Tibial nerve (tissue), 4 donors: ENCODE measurements around the gene TMEM131L. TPM values are rescaled to one million over a fixed set of nuclear protein-coding genes. Genes with fewer than 3 reads are reported as not detected.

Source experiments
- DNase-seq, 2 donors: peaks; one replicate each; pipeline ENCODE4 v3.0.0-alpha.2; 2019; ENCODE audit warnings: low spot score in 2 of 2
- H3K27ac ChIP-seq, 4 donors: fragments of 200-600 bp; sonication (generic) in 3 of 4; one replicate each; pipeline ENCODE4 v1.5.1; 2017 to 2019; ENCODE audit warnings: mild to moderate bottlenecking in 1 of 4
- H3K27me3 ChIP-seq, 2 donors: fragments of 200-600 bp; sonication (generic) in 1 of 2; one replicate each; pipeline versions ENCODE4 v1.5.1 to v1.6.0; 2017 to 2019
- H3K36me3 ChIP-seq, 3 donors: fragments of 200-600 bp; sonication (generic); one replicate each; pipeline ENCODE4 v1.5.1; 2018 to 2019
- H3K4me1 ChIP-seq, 4 donors: fragments of 200-600 bp; sonication (generic) in 3 of 4; one replicate each; pipeline ENCODE4 v1.5.1; 2017 to 2019
- H3K4me3 ChIP-seq, 4 donors: fragments of 200-600 bp; sonication (generic) in 3 of 4; one replicate each; pipeline ENCODE4 v1.5.1; 2017 to 2019; ENCODE audit warnings: mild to moderate bottlenecking in 1 of 4, moderate library complexity in 1 of 4
- H3K9me3 ChIP-seq, 4 donors: fragments of 200-600 bp; sonication (generic) in 3 of 4; one replicate each; pipeline ENCODE4 v1.5.1; 2017 to 2019
- EP300 ChIP-seq, 2 donors: sonication (generic); formaldehyde crosslinking; IDR thresholded peaks; one replicate each; pipeline ENCODE4 v1.6.1; 2017; ENCODE audit warnings: antibody characterized with exemption in 2 of 2, mild to moderate bottlenecking in 1 of 2
- POLR2A ChIP-seq, 2 donors: fragments of 450-650 bp; IDR thresholded peaks; one replicate each; pipeline ENCODE4 v1.6.1; 2017; ENCODE audit warnings: antibody characterized with exemption in 2 of 2, mild to moderate bottlenecking in 2 of 2, moderate library complexity in 2 of 2
- WGBS, 2 donors: methylation state at CpG; one replicate each; pipeline ENCODE4 v1.1.5; 2018; 5-methylcytosine and 5-hydroxymethylcytosine counted together
- total RNA-seq, 4 donors: library from RNA; depleted of rRNA; stranded (reverse); fragments of >200 nt; gene quantifications; one replicate each; pipeline ENCODE4 v1.1.0, GENCODE V29; 2016
- TF ChIP-seq, protein P1 (sequence below), 5 experiments: fragments of 200-600 bp in 3 of 5; fragments of 450-650 bp in 2 of 5; sonication (generic) in 3 of 5; IDR thresholded peaks; one replicate each; pipeline ENCODE4 v1.5.1; 2016 to 2019; ENCODE audit warnings: antibody characterized with exemption in 5 of 5, mild to moderate bottlenecking in 3 of 5, moderate library complexity in 2 of 5

TMEM131L gene
- total RNA-seq, 4 donors from 2014 or later = 8.7 to 19.9 (median 12.1) TPM

DNA sequence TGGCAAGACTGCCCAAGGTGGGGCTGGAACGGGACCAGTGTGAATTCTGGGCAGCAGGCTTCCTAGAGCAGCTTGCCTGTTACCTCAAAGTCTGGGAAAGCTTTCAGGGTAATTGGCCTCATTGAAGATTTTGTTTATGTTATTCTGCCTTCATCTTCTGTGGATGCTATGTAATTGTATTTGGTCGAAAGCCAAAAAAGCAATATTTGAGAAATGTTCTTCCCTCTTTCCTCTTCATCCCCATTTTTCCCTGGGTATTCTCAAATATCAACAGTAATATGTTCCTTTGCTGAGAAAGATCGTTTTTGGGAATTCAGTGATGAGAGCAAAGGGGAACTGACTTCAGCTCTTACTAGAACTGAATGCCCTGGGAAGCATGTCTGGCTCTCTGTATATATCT is 12.9 kb downstream of the TMEM131L start:
- WGBS, 2 donors = 56 to 59% methylated on average over 3 of the region's 3 CpGs

DNA sequence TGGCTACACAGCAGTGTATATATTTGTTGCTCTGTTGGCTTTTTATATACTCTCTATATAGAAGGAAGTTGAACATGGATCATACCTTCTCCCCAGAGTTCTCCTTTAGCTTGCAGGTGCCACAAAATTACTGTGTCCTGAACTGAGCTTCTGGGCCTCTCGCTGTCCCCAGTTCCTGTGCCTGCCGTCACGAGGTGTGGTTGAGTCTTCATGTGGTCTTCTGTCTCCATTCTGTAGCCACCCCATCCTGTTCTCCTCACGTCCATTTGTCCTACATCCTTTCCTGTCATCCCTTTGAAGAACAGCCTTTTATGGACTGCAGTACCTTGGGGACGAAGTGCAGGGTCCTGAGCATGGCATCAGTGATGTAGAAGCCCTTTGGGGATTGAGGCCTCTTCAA is 14.5 kb downstream of the TMEM131L start:
- TF ChIP-seq POLR2A (IDR thresholded peaks at IDR 0.05) = no peak
- 92% methylated on average over 5 of the region's 5 CpGs for WGBS, 2 donors
- DNase-seq = no peak
- no peaks in the 10 kb centered on the region for H3K27me3 ChIP-seq
- H3K9me3 ChIP-seq = no peaks in the 10 kb centered on the region
- no peak overlapping the region for H3K27ac ChIP-seq
- peaks cover 0 to 5% (median 0%) of the 10 kb centered on the region in 3 donors for H3K36me3 ChIP-seq
- H3K4me3 ChIP-seq = no peak overlapping the region
- H3K4me1 ChIP-seq = peaks cover 0 to 24% (median 0%) of the 10 kb centered on the region in 4 donors

More for the DNA sequence above, 12.9 kb downstream of the TMEM131L start:
- no peak overlapping the region for H3K27ac ChIP-seq
- no peak for DNase-seq
- H3K9me3 ChIP-seq = no peaks in the 10 kb centered on the region
- H3K4me1 ChIP-seq = peaks cover 0 to 21% (median 0%) of the 10 kb centered on the region in 4 donors
- TF ChIP-seq POLR2A (IDR thresholded peaks at IDR 0.05) = no peak
- no peak for TF ChIP-seq EP300 (IDR thresholded peaks at IDR 0.05)
- TF ChIP-seq, protein P1, sequence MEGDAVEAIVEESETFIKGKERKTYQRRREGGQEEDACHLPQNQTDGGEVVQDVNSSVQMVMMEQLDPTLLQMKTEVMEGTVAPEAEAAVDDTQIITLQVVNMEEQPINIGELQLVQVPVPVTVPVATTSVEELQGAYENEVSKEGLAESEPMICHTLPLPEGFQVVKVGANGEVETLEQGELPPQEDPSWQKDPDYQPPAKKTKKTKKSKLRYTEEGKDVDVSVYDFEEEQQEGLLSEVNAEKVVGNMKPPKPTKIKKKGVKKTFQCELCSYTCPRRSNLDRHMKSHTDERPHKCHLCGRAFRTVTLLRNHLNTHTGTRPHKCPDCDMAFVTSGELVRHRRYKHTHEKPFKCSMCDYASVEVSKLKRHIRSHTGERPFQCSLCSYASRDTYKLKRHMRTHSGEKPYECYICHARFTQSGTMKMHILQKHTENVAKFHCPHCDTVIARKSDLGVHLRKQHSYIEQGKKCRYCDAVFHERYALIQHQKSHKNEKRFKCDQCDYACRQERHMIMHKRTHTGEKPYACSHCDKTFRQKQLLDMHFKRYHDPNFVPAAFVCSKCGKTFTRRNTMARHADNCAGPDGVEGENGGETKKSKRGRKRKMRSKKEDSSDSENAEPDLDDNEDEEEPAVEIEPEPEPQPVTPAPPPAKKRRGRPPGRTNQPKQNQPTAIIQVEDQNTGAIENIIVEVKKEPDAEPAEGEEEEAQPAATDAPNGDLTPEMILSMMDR (IDR thresholded peaks at IDR 0.05) = no peak
- H3K36me3 ChIP-seq = peaks cover 0 to 15% (median 0%) of the 10 kb centered on the region in 3 donors
- H3K4me3 ChIP-seq = no peak overlapping the region
- no peaks in the 10 kb centered on the region for H3K27me3 ChIP-seq

- Histone ChIP-seq H3K4me1 (peaks cover 0 to 31% (median under 1%) of the 10 kb centered on the region in 4 donors), H3K9me3 (no peaks in the 10 kb centered on the region), H3K27ac (no peak overlapping the region), H3K36me3 (peaks cover 0 to 5% (median 0%) of the 10 kb centered on the region in 3 donors), H3K4me3 (no peak overlapping the region), H3K27me3 (no peaks in the 10 kb centered on the region)
- no peak for DNase-seq
- TF ChIP-seq, protein P1 (IDR thresholded peaks at IDR 0.05) = no peak
- TF ChIP-seq EP300 (IDR thresholded peaks at IDR 0.05) (no peak), POLR2A (IDR thresholded peaks at IDR 0.05) (no peak)
- 98 to 99% methylated on average over 9 of the region's 9 CpGs for WGBS, 2 donors
Measured at GRCh38 chr4:153481478-153481877, 15.3 kb downstream of the TMEM131L start.

DNA sequence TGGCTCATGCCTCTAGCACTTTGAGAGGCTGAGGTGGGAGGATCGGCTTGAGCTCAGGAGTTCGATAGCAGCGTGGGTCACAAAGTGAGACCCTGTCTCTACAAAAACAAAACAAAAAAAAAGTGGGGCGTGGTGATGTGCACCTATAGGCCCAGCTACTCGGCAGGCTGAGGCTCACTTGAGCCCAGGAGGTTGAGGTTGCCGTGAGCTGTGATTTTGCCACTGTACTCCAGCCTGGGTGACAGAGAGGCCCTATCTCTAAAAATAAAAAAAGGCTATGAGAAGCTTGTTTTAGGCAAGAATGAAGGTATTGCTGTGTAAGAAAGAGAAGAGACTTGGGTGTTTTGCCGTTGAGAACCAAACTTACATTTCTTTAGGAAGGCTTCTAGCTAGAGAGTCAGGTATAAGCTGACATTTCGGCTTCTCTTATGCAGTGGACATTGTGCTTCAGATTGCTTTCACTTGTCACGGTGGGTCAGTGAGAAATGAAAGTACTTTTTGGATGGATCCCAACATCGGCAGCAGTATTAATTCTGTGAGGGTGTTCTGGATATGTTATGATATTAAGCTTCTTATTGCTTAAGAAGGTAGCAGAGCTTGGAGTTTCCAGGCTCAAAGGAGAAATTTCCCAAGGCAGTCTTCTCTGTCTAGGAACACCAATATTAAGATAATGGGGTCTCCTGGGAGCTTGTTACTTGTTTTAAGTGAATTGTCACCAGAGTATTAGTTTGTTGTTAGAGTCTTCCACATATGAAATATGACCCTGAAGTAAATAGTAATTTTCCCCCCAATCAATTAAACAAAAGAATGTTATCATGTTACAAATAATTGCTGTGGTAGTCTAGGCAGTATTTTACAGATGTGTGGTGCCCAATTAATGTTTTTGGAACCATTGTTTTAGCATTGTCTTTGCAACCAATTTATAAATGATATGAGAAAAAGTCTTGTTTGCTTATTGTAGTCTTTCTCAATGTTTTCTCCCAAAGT is 17.6 kb downstream of the TMEM131L start:
- H3K36me3 ChIP-seq = peaks cover 0 to 5% (median 0%) of the 10 kb centered on the region in 3 donors
- no peak for DNase-seq
- H3K27ac ChIP-seq = peak overlapping the region in 2 of 4 donors; percentile 11 to 13
- 69 to 73% methylated on average over 10 of the region's 10 CpGs for WGBS, 2 donors
- peaks cover 0 to 54% (median 15%) of the 10 kb centered on the region in 4 donors for H3K4me1 ChIP-seq
- no peaks in the 10 kb centered on the region for H3K27me3 ChIP-seq
- H3K9me3 ChIP-seq = no peaks in the 10 kb centered on the region
- H3K4me3 ChIP-seq = no peak overlapping the region
- no peak for TF ChIP-seq POLR2A (IDR thresholded peaks at IDR 0.05)
- no peak for TF ChIP-seq EP300 (IDR thresholded peaks at IDR 0.05)
- TF ChIP-seq, protein P1 (IDR thresholded peaks at IDR 0.05) = no peak

- H3K9me3 ChIP-seq = no peaks in the 10 kb centered on the region
- H3K27ac ChIP-seq = no peak overlapping the region
- WGBS, 2 donors = 94 to 96% methylated on average over 2 of the region's 2 CpGs
- H3K4me1 ChIP-seq = peaks cover 0 to 61% (median 20%) of the 10 kb centered on the region in 4 donors
- no peak overlapping the region for H3K4me3 ChIP-seq
- TF ChIP-seq POLR2A (IDR thresholded peaks at IDR 0.05) = no peak
- TF ChIP-seq, protein P1 (IDR thresholded peaks at IDR 0.05) = no peak
- no peak for DNase-seq
- H3K36me3 ChIP-seq = peaks cover 0 to 5% (median 0%) of the 10 kb centered on the region in 3 donors
- H3K27me3 ChIP-seq = no peaks in the 10 kb centered on the region
Measured at GRCh38 chr4:153485359-153485758, 19.2 kb downstream of the TMEM131L start.
